Measurements from ENCODE around the gene CACNA2D2. TPM values are rescaled to one million over a fixed set of nuclear protein-coding genes. Genes with fewer than 3 reads are reported as not detected.

Gene CACNA2D2
- total RNA-seq, 1 donor from 2014 or later = 0.40 TPM

GRCh38 chr3:50390508-50391224, 112.8 kb downstream of the CACNA2D2 start:
- Mint-ChIP-seq H3K9me3 (ENCODE audit: low read depth) (no peaks in the 10 kb centered on the region), H3K27ac (ENCODE audit: unreplicated experiment) (no peak overlapping the region), H3K27me3 (ENCODE audit: low read depth) (no peaks in the 10 kb centered on the region), H3K36me3 (ENCODE audit: low read depth) (no peaks in the 10 kb centered on the region), H3K4me3 (ENCODE audit: unreplicated experiment) (no peak overlapping the region), H3K4me1 (ENCODE audit: low read depth) (peaks cover 6% of the 10 kb centered on the region)
- DNase-seq (ENCODE audit: low spot score) = no peak
- TF ChIP-seq CTCF (IDR thresholded peaks at IDR 0.05) = no peak

GRCh38 chr3:50389414-50389767, 114.0 kb downstream of the CACNA2D2 start:
- Mint-ChIP-seq H3K4me1 (ENCODE audit: low read depth) (peaks cover 6% of the 10 kb centered on the region), H3K27ac (ENCODE audit: unreplicated experiment) (no peak overlapping the region), H3K36me3 (ENCODE audit: low read depth) (no peaks in the 10 kb centered on the region)

GRCh38 chr3:50388720-50389413, 114.6 kb downstream of the CACNA2D2 start:
- peak; percentile 33 for TF ChIP-seq CTCF (IDR thresholded peaks at IDR 0.05)
- Mint-ChIP-seq H3K27me3 (ENCODE audit: low read depth) (peaks cover 2% of the 10 kb centered on the region), H3K4me3 (ENCODE audit: unreplicated experiment) (no peak overlapping the region), H3K9me3 (ENCODE audit: low read depth) (no peaks in the 10 kb centered on the region), H3K4me1 (ENCODE audit: low read depth) (peaks cover 6% of the 10 kb centered on the region), H3K36me3 (ENCODE audit: low read depth) (no peaks in the 10 kb centered on the region), H3K27ac (ENCODE audit: unreplicated experiment) (no peak overlapping the region)
- DNase-seq (ENCODE audit: low spot score) = no peak

More at GRCh38 chr3:50389414-50389767, 114.0 kb downstream of the CACNA2D2 start:
- no peak overlapping the region for H3K4me3 Mint-ChIP-seq (ENCODE audit: unreplicated experiment)
- DNase-seq (ENCODE audit: low spot score) = no peak
- H3K27me3 Mint-ChIP-seq (ENCODE audit: low read depth) = no peaks in the 10 kb centered on the region
- no peaks in the 10 kb centered on the region for H3K9me3 Mint-ChIP-seq (ENCODE audit: low read depth)
- no peak for TF ChIP-seq CTCF (IDR thresholded peaks at IDR 0.05)

- Mint-ChIP-seq H3K4me1 (ENCODE audit: low read depth) (peaks cover 6% of the 10 kb centered on the region), H3K27me3 (ENCODE audit: low read depth) (peaks cover 4% of the 10 kb centered on the region), H3K36me3 (ENCODE audit: low read depth) (no peaks in the 10 kb centered on the region), H3K4me3 (ENCODE audit: unreplicated experiment) (no peak overlapping the region), H3K27ac (ENCODE audit: unreplicated experiment) (no peak overlapping the region), H3K9me3 (ENCODE audit: low read depth) (no peaks in the 10 kb centered on the region)
- DNase-seq (ENCODE audit: low spot score) = no peak
- peak; percentile 74 for TF ChIP-seq CTCF (IDR thresholded peaks at IDR 0.05)
These were observed 115.3 kb downstream of the CACNA2D2 start for GRCh38 chr3:50388016-50388719.

GRCh38 chr3:50385754-50386153, 117.7 kb downstream of the CACNA2D2 start:
- Mint-ChIP-seq H3K36me3 (ENCODE audit: low read depth) (no peaks in the 10 kb centered on the region), H3K4me3 (ENCODE audit: unreplicated experiment) (no peak overlapping the region), H3K9me3 (ENCODE audit: low read depth) (no peaks in the 10 kb centered on the region), H3K27me3 (ENCODE audit: low read depth) (peaks cover 4% of the 10 kb centered on the region), H3K4me1 (ENCODE audit: low read depth) (peaks cover 15% of the 10 kb centered on the region), H3K27ac (ENCODE audit: unreplicated experiment) (no peak overlapping the region)
- DNase-seq (ENCODE audit: low spot score) = no peak
- no peak for TF ChIP-seq CTCF (IDR thresholded peaks at IDR 0.05)

Measured in chondrocyte (in vitro differentiated cells).